ENCODE measurements around the gene TBC1D8B. TPM values are rescaled to one million over a fixed set of nuclear protein-coding genes. Genes with fewer than 3 reads are reported as not detected.

The TBC1D8B gene
- total RNA-seq, 1 donor from 2014 or later: 7.7 TPM

GRCh38 chrX:106897259-106897658 is 94.8 kb downstream of the TBC1D8B start:
- ATAC-seq (no peak), DNase-seq (ENCODE audit: low spot score) (no peak)

- DNase-seq (ENCODE audit: low spot score) (no peak), ATAC-seq (peak; percentile 57)
Measured at GRCh38 chrX:106898462-106898861, 96.0 kb downstream of the TBC1D8B start.

- DNase-seq (ENCODE audit: low spot score) (no peak), ATAC-seq (no peak)
Measured at GRCh38 chrX:106899276-106899675, 96.8 kb downstream of the TBC1D8B start.

- ATAC-seq (peak; percentile 21), DNase-seq (ENCODE audit: low spot score) (peak; percentile 53)
Measured at GRCh38 chrX:106899841-106900240, 97.4 kb downstream of the TBC1D8B start.

- DNase-seq (ENCODE audit: low spot score) (peak; percentile 65), ATAC-seq (peak; percentile 57)
Measured at GRCh38 chrX:106901341-106901740, 98.9 kb downstream of the TBC1D8B start.

- ATAC-seq: peak; percentile 59
- peak; percentile 86 for DNase-seq (ENCODE audit: low spot score)
Measured at GRCh38 chrX:106901781-106902219, 99.3 kb downstream of the TBC1D8B start.

GRCh38 chrX:106902684-106903083 is 100.2 kb downstream of the TBC1D8B start:
- ATAC-seq (peak; percentile 29), DNase-seq (ENCODE audit: low spot score) (peak; percentile 57)

- no peak for DNase-seq (ENCODE audit: low spot score)
- no peak for ATAC-seq
Measured at GRCh38 chrX:106903291-106903824, 100.9 kb downstream of the TBC1D8B start, which contains the start of gene RIPPLY1. RIPPLY1 (minus strand) TSS chrX:106903341; CDS start chrX:106903287, 54 bp downstream.

- peak; percentile 44 for DNase-seq (ENCODE audit: low spot score)
- ATAC-seq: peak; percentile 15
Measured at GRCh38 chrX:106903856-106904528, 101.5 kb downstream of the TBC1D8B start.

GRCh38 chrX:106905064-106905708 is 102.7 kb downstream of the TBC1D8B start:
- ATAC-seq (no peak), DNase-seq (ENCODE audit: low spot score) (no peak)

GRCh38 chrX:106906361-106906760 is 103.9 kb downstream of the TBC1D8B start:
- DNase-seq (ENCODE audit: low spot score) (no peak), ATAC-seq (no peak)

GRCh38 chrX:106912864-106913263 is 110.4 kb downstream of the TBC1D8B start:
- ATAC-seq (peak; percentile 74), DNase-seq (ENCODE audit: low spot score) (peak; percentile 45)

- no peak for ATAC-seq
- no peak for DNase-seq (ENCODE audit: low spot score)
Measured at GRCh38 chrX:106917830-106918500, 115.5 kb downstream of the TBC1D8B start.

GRCh38 chrX:106919932-106920452 is 117.5 kb downstream of the TBC1D8B start, which contains the start of gene CLDN2:
CLDN2 (plus strand) TSS chrX:106920402; CDS start chrX:106928229, 7,827 bp downstream.
- no peak for ATAC-seq
- no peak for DNase-seq (ENCODE audit: low spot score)

GRCh38 chrX:106921637-106922036 is 119.2 kb downstream of the TBC1D8B start:
- ATAC-seq: no peak
- no peak for DNase-seq (ENCODE audit: low spot score)

Other genes starting within 250 kb of the TBC1D8B start
- 0.60 TPM for gene RADX, start 190.7 kb upstream of the TBC1D8B start, total RNA-seq
- gene RNF128, start 76.0 kb upstream of the TBC1D8B start, total RNA-seq: 39.3 TPM
- gene RIPPLY1, start 100.7 kb downstream of the TBC1D8B start, total RNA-seq: 0.75 TPM
- 6.0 TPM for gene CLDN2, start 117.7 kb downstream of the TBC1D8B start, total RNA-seq
- gene MORC4, start 197.5 kb downstream of the TBC1D8B start, total RNA-seq: 8.5 TPM